ENCODE measurements around the gene SCP2.

The SCP2 gene

DNA sequence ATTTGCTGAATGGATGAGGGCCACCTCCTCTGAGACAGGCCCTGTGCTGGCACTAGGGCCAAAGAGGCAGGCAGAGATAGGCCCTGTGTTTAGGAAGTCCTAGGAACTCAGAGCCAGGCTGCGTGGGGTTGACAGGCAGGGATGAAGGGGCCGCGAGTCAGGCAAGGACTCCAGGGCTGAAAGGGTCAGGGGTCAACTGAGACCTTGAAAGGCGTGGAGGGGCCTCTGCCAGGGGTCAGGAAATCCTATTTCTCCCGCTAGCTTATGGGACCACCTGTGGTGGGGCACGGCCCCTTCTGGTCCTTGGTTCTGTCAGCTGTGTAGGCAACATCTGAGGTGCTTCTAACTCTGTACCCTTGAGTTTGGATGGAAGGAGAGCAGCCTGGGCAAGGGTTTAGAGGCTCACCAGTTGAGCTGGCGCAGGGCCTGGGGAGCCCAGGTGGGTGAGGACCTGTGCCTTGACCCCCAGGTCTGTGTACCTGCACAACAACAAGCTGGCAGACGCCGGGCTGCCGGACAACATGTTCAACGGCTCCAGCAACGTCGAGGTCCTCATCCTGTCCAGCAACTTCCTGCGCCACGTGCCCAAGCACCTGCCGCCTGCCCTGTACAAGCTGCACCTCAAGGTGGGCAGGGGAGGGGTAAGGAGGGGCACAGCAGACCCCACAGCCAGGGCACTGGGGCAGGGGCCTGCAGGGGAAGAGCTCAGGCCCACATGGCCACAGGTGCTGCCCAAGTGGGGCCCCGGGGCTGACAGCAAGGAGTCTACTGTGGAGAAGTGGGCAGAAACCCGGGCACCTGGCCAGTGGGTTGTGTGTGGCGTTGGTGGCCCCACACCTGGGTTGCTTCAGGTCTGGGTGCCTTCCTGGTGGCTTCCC is 149.9 kb downstream of the SCP2 start:
- no peak for FAIRE-seq

DNA sequence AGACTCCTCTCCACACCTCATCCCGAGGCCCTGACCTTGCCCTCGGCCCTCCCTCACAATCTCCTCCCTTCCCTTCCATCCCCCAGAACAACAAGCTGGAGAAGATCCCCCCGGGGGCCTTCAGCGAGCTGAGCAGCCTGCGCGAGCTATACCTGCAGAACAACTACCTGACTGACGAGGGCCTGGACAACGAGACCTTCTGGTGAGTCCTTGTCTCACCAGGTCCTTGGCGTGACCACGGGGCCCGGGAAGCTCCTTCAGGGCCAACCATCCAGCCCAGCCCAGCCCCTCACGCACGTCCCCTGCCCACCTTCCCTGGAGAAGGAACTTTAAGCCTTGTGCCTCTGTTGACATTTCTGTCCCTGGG is 150.5 kb downstream of the SCP2 start:
- DNase-seq (ENCODE audit: extremely low spot score, insufficient read length, low read depth) (no peak), FAIRE-seq (no peak)

More for the DNA sequence above, 149.9 kb downstream of the SCP2 start:
- DNase-seq (ENCODE audit: extremely low spot score, insufficient read length, low read depth): no peak

DNA sequence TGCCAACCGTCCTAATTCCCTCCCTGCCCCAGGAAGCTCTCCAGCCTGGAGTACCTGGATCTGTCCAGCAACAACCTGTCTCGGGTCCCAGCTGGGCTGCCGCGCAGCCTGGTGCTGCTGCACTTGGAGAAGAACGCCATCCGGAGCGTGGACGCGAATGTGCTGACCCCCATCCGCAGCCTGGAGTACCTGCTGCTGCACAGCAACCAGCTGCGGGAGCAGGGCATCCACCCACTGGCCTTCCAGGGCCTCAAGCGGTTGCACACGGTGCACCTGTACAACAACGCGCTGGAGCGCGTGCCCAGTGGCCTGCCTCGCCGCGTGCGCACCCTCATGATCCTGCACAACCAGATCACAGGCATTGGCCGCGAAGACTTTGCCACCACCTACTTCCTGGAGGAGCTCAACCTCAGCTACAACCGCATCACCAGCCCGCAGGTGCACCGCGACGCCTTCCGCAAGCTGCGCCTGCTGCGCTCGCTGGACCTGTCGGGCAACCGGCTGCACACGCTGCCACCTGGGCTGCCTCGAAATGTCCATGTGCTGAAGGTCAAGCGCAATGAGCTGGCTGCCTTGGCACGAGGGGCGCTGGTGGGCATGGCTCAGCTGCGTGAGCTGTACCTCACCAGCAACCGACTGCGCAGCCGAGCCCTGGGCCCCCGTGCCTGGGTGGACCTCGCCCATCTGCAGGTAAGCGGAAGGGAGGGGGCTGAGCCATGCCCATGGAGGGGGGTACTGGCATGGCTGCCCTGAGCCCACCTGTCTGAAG is 151.4 kb downstream of the SCP2 start:
- no peak for DNase-seq (ENCODE audit: extremely low spot score, insufficient read length, low read depth)
- FAIRE-seq: no peak

DNA sequence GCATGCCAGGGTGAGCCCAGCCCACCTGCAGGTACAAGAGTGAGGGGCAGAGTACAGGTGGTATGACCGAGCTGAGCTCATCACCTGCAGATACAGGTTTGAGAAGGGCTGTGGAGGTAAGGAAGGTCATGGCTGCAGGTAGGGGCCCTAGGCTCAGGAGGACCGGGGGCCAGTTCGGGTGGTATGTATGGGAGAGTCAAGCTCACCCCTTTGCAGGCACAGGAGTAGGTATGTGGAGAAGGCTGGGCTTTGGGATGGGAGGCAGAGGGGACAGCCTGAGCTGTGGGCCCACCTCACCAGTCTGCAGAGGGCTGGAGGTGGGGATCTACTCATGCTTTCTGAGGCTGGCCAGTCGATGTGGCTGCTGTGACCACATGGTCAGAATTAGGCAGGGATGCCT is 152.2 kb downstream of the SCP2 start:
- FAIRE-seq (no peak), DNase-seq (ENCODE audit: extremely low spot score, insufficient read length, low read depth) (no peak)

DNA sequence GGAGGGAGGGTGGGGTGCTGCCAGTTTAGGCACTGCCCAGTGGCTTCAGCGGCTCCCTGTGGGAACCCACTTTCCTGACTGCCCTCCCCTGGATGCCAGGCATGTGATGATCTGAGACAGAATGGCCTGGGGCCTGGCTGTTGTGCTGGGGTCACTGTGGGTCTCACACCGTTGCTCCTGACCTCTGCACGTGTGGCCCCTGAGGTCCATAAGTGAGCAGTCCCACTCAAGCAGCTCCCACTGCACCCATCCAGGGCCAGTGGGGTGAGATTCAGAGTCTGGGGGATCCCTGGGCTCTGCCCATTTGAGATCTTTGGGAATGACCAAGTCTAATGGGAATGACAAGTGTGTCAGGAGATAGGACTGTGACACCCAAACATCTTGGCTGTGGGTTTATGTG is 153.0 kb downstream of the SCP2 start:
- DNase-seq (ENCODE audit: extremely low spot score, insufficient read length, low read depth) (no peak), FAIRE-seq (no peak)

DNA sequence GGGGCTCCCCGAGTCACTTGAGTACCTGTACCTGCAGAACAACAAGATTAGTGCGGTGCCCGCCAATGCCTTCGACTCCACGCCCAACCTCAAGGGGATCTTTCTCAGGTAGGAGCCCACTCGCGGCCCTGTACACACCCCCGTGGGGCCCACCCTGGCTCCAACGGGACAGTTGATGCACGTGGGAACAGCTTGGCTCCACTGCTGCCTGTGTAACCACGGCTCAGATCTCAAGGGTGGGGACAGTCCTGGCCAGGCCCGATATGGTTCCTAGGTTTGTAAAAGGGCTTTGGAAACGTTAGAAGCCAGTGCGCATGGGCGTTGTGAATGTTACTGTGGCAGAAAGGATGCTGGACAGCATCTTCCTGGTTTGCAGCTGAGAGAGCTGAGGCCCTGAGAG is 153.7 kb downstream of the SCP2 start:
- DNase-seq (ENCODE audit: extremely low spot score, insufficient read length, low read depth) (no peak), FAIRE-seq (no peak)

DNA sequence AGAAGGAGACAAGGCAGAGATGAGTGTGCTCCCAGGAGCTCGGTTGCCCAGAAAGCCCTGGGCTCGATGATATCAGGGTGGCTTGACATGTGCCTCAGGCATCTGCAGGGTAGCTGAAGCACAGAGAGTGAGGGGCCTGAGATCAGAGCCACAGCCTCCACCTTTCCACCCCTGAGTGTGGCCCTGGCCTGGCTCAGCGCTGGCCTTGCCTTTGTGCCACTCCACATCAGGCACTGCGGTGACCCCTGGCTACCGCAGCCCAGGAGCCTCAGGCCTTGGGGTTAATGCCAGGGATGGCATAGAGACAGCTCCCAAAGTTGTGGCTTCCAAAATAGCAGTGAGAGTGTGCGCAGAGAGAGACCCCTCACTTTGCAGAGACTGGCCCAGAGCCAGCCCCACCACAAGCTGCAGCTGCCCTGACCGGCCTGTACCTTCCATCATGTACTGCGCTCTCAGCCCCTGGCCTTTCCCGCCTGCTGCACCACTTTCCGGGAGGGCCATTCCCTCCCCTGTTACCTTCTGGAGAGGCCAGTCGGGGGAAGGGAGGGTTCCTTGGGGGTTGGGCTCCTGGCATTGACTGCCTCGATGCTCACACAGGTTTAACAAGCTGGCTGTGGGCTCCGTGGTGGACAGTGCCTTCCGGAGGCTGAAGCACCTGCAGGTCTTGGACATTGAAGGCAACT is 154.4 kb downstream of the SCP2 start:
- DNase-seq (ENCODE audit: extremely low spot score, insufficient read length, low read depth): no peak
- FAIRE-seq: no peak

DNA sequence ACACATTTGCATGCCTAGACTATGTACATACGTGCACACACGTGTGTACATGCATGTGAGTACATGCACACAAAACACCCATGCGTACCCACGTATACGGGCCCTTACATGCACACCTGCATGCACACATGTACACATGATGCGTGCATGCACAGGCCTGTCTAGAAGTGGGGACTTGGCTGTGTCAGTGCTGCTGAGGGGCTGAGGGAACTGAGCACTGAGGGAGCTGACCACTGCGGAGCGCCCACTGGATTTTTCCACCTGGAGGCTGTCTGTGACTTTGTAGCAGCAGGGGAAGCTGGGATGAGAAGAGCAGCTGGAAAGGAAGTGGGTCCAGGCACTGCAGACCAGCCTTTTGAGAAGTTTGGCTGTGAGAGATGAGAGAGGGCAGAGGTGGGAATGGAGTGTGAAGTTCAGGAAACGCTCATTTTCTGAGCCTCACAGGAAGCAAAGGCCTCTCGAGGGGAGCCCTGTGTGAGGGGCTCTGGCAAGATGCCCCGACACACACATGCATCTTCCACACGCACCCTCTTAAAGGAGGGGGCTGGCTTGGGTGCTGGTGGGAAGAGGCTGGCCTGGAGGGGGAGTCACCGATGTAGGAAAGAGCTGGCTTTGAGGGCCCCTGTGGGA is 155.9 kb downstream of the SCP2 start:
- FAIRE-seq: no peak
- no peak for DNase-seq (ENCODE audit: extremely low spot score, insufficient read length, low read depth)

DNA sequence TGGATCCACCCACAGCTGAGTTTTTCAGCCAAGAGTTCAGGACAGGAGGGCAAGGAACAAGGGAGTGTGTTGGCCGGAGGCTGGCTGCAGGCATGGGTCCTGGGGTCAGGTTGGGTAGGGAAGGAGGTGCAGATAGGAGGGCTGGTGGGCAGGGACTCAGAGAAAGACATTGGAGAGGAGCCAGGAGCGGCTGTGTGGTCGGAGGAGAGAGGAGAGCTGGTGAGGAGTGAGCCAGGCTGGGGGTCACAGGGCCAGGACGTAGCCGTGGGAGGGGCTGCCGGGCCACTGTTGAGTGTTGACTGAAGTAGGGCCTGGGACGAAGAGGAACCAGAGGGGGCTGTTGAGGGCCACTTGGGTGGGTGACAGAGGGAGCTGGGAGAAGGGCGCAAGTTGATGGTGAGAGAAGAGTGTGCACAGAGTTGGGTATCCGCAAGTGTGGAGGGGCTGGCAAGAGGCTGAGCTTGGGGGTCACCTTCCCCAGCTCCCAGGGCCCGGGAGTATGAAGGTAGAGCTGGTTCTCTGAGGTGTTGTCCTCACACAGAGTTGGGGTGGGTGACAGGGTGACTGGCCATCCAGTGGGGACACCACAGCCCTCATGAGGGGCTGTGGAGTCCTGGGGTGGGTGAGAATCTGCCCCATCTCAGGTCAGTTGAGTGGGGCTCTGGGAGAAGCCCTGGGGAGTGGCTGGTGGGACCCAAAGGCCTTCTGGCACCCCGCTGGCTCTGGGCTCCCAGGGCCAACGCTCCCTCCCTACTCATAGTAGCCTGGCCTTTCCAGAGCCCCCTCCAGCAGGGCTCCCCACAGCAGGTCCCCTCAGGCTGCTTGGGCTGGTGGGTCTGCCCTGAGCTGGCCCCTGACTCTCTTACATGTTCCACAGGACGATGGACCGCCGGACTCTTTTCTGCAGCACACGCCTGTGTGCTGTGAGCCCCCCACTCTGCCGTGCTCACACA is 156.8 kb downstream of the SCP2 start:
- FAIRE-seq: no peak
- no peak for DNase-seq (ENCODE audit: extremely low spot score, insufficient read length, low read depth)

DNA sequence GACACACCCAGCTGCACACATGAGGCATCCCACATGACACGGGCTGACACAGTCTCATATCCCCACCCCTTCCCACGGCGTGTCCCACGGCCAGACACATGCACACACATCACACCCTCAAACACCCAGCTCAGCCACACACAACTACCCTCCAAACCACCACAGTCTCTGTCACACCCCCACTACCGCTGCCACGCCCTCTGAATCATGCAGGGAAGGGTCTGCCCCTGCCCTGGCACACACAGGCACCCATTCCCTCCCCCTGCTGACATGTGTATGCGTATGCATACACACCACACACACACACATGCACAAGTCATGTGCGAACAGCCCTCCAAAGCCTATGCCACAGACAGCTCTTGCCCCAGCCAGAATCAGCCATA is 157.5 kb downstream of the SCP2 start:
- no peak for FAIRE-seq
- no peak for DNase-seq (ENCODE audit: extremely low spot score, insufficient read length, low read depth)

DNA sequence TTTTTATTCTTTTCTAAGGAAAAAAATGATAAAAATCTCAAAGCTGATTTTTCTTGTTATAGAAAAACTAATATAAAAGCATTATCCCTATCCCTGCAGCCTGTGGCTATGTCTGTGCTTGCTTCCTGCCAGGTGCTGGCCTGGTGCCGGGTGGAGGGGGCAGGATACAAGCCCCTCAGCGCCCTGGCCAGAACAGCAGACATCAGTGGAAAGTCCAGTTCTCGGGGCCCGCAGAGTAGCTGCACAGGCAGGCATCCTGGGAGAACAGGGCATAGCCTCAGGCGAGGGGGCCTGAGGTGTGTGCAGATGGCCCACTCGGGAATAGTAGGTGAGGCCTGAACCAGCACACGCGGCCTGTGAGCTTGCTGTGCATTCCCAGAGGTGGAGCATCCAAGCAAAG is 158.3 kb downstream of the SCP2 start:
- FAIRE-seq: no peak
- no peak for DNase-seq (ENCODE audit: extremely low spot score, insufficient read length, low read depth)

DNA sequence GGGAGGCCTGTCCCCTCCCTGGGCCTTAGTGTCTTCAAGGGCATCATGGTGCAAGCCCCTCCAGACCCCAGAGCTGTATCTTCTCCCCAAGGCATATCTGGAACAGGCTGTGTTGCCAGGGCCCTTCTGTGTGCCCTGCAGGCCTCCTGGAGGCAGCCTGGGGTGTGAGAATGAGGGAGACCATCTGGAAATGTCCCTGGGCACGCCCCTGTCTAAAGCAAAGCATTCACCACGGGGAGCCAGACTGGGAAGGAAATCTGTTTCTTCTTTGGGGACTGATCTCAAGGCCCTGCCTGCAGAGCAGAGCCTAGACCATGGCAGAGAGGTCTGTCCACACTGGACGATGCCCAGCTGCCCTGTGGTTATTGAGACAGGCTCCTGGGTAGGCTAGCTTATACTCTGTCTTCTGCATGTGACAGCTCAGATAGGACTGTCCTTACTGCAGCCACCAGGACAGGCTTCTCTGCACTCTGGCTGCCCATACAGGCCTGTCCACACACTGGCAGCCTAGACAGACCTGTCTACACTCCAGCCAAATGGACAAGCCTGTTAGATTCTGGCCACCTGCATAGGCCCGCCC is 159.5 kb downstream of the SCP2 start:
- no peak for FAIRE-seq

DNA sequence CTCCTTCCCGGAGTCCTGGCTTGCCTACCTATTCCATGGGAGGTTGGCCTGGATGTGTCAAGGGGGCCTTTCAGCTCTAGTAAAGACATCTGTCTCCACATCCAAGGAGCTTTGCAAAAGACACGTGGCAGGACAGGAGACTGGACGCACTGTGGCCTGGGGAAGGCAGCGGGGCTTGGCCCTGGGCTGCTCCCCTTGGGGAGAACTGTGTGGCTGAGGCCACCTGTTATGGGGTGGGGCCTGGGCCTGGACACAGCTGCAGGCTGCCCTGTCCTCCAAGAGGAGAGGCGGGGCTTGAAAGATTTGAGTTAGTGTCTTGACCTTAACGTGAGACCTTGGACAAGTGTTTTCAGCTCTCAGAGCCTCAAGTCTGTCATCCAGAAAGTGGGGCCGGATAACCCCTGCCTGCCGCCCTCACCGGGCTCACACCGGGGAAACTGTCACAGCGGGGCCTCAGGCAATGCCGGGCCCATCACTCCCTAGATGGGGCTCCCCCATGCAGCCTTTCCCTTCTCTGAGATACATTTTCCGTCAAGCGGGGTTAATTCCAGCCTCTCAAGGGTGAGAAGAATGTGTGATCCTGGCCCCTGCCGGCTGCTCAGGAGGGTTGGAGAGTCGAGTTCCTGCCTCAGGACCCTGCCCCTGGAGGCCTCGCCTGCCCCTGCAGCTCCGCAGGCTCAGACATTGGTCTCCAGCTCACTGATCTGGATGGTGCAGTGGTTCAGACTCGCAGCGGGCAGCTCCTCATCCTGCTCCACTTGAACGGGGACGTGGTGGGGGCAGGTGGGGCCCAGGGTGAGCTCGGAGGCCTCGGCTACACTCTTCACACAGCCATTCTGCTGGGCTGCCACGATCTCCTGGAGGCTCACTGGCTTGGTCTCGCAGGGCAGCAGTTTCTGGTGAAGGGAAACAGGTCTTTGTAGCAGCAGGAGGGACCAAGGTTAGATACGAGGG is 160.5 kb downstream of the SCP2 start:
- DNase-seq (ENCODE audit: extremely low spot score, insufficient read length, low read depth): no peak
- FAIRE-seq: no peak

More for the DNA sequence above, 159.5 kb downstream of the SCP2 start:
- no peak for DNase-seq (ENCODE audit: extremely low spot score, insufficient read length, low read depth)

DNA sequence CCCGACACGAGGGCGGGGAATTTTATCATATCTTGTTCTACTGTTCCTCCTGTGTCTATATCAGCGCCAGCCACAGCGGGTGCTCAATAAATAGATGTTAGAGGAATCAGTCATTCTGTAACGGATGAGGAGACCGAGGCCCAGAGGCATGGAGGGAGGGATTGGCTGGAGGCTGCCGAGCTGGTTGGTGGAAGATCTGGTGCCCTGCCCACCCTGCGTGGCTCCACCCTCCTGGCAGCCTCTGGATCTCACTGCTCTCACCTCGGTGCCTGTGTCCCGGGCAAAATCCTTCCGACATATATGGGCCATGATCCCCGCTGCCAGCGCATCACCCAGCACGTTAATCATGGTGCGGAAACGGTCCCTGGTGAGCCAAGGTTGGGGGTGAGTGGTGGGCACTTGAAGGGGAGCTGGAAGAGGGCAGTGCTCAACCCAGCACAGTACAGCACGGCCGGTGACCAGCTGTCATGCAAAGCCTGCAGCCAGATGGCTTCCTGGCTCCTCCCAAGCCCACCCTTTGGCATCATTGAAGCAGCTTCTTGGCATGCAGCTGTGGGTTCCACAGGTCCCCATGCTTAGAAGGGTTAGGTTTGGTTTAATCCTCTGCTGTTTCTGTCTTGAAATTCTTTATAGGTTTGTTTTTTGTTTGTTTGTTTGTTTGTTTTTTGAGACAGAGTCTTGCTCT is 161.7 kb downstream of the SCP2 start:
- DNase-seq (ENCODE audit: extremely low spot score, insufficient read length, low read depth) (no peak), FAIRE-seq (no peak)

DNA sequence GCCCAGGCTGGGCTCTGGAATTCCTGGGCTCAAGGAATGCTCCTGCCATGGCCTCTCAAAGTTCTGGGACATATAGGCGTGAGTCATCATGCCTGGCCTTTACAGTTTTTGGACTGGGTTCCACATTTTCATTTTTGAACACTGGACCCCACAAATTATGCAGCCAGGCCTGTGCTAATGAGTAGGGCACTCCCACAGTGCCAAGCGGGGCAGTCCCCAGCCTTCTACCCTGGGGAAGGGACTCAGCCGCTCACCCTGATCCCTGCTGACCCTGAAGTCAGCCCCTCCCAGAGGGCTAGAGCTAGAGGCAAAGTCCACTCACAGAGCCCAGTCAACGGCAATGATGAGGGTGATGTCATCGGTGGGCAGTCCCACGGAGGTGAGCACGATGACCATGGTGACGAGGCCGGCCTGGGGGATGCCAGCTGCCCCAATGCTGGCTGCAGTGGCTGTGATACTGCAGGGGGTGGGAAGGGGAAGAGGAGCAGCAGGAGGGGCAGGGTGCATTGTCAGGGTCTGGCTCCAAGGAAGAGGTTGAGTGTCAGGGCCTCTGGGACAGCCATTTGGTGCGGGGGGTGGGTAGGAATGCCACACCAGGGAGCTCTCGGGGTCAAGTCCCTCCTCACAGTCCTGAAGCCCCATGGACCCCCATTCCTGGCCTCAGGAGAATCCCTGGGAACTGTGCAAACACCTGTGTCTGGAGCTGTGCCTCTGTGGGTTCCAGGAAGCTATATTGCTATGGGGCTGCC is 162.6 kb downstream of the SCP2 start:
- no peak for FAIRE-seq
- DNase-seq (ENCODE audit: extremely low spot score, insufficient read length, low read depth): no peak

DNA sequence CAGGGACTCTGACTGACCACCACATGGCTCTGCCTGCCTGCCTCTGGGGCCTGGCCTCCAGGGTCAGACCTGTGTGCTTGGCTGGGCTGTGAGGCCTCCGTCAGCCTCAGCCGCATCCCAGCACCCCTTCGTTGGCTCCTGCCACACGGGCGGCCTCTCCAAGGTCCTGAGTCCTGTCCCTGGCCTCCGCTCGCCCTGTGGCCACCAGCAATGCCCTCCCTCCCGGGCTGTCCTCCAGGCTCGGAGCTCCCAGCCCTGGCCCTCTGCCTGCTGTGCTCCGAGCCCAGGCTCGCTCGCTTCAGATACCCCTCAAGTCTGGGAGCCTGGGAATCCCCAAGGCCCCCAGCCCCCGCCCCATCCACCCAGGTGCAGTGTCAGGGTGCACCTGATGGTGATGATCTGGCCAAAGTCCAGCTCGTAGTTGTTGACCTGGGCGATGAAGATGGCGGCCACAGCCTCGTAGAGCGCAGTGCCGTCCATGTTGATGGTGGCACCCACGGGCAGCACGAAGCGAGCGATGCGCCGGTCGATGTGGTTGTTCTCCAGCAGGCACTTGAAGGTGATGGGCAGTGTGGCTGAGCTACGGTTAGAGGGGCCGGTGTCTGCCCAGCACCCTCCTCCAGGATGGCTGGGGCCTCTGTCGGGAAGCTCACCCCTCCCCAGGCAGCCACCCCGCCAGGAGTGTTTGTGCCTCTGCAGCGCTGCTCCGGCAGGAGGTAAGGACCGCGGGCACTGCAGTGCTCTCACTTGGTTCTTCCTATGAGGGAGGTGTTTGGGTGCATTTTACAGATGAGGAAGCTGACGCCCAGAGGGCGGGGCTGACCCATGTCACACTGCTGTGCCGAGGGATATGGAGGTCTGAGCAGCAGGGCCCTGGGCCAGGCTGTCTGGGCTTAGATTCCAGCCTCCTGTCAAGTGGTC is 163.4 kb downstream of the SCP2 start:
- DNase-seq (ENCODE audit: extremely low spot score, insufficient read length, low read depth): no peak

More for the DNA sequence above, 163.4 kb downstream of the SCP2 start:
- no peak for FAIRE-seq

Measured in GM18507 (cell line).